HepG2 (cell line): ENCODE results near the gene TSPYL6.

ENCODE experiments used
- MAFF ChIP-seq: IDR thresholded peaks from 2 replicates; pipeline ENCODE4 v1.6.1; 2011; ENCODE audit warnings: low read depth, low read length, improper control_type of control experiment
- SALL2 ChIP-seq: sonication (generic); formaldehyde crosslinking; IDR thresholded peaks from 2 replicates; pipeline ENCODE4 v1.8.1; 2023; ENCODE audit warnings: mild to moderate bottlenecking, missing genetic modification reagents, inconsistent platforms
- ZNF124 ChIP-seq: sonication (generic); formaldehyde crosslinking; IDR thresholded peaks from 2 replicates; pipeline ENCODE4 v1.4.0; 2020; ENCODE audit warnings: missing genetic modification reagents
- ZNF17 ChIP-seq: sonication (generic); formaldehyde crosslinking; IDR thresholded peaks from 2 replicates; pipeline ENCODE4 v1.5.0; 2020; ENCODE audit warnings: mild to moderate bottlenecking, missing genetic modification reagents
- TF ChIP-seq, protein P1 (sequence below): sonication (generic); formaldehyde crosslinking; IDR thresholded peaks from 2 replicates; pipeline ENCODE4 v1.5.0; 2020; ENCODE audit warnings: mild to moderate bottlenecking, missing genetic modification reagents
- TF ChIP-seq, protein P2 (sequence below): IDR thresholded peaks from 2 replicates; pipeline ENCODE4 v1.6.1; 2018; ENCODE audit warnings: missing genetic modification reagents
- TF ChIP-seq, protein P3 (sequence below): sonication (generic); formaldehyde crosslinking; IDR thresholded peaks from 2 replicates; pipeline ENCODE4 v1.4.0; 2020; ENCODE audit warnings: missing genetic modification reagents, borderline replicate concordance

GRCh38 chr2:54237428-54237827 is 18.6 kb downstream of the TSPYL6 start:
- TF ChIP-seq MAFF, result no peak
- no peak for TF ChIP-seq SALL2 (CRISPR knock-in tag)
- TF ChIP-seq, protein P1, sequence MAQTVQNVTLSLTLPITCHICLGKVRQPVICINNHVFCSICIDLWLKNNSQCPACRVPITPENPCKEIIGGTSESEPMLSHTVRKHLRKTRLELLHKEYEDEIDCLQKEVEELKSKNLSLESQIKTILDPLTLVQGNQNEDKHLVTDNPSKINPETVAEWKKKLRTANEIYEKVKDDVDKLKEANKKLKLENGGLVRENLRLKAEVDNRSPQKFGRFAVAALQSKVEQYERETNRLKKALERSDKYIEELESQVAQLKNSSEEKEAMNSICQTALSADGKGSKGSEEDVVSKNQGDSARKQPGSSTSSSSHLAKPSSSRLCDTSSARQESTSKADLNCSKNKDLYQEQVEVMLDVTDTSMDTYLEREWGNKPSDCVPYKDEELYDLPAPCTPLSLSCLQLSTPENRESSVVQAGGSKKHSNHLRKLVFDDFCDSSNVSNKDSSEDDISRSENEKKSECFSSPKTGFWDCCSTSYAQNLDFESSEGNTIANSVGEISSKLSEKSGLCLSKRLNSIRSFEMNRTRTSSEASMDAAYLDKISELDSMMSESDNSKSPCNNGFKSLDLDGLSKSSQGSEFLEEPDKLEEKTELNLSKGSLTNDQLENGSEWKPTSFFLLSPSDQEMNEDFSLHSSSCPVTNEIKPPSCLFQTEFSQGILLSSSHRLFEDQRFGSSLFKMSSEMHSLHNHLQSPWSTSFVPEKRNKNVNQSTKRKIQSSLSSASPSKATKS (CRISPR knock-in tag), result no peak
- no peak for TF ChIP-seq ZNF17 (CRISPR knock-in tag)
- TF ChIP-seq, protein P2, sequence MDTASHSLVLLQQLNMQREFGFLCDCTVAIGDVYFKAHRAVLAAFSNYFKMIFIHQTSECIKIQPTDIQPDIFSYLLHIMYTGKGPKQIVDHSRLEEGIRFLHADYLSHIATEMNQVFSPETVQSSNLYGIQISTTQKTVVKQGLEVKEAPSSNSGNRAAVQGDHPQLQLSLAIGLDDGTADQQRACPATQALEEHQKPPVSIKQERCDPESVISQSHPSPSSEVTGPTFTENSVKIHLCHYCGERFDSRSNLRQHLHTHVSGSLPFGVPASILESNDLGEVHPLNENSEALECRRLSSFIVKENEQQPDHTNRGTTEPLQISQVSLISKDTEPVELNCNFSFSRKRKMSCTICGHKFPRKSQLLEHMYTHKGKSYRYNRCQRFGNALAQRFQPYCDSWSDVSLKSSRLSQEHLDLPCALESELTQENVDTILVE (CRISPR knock-in tag), result no peak
- TF ChIP-seq, protein P3, sequence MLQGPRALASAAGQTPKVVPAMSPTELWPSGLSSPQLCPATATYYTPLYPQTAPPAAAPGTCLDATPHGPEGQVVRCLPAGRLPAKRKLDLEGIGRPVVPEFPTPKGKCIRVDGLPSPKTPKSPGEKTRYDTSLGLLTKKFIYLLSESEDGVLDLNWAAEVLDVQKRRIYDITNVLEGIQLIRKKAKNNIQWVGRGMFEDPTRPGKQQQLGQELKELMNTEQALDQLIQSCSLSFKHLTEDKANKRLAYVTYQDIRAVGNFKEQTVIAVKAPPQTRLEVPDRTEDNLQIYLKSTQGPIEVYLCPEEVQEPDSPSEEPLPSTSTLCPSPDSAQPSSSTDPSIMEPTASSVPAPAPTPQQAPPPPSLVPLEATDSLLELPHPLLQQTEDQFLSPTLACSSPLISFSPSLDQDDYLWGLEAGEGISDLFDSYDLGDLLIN, result no peak
- TF ChIP-seq ZNF124, result no peak
